ENCODE measurements around the gene TMEM164.

The TMEM164 gene

GRCh38 chrX:110037178-110037577 is 34.3 kb downstream of the TMEM164 start:
- no peak for DNase-seq (ENCODE audit: low read depth)

GRCh38 chrX:110038900-110039299 is 36.0 kb downstream of the TMEM164 start:
- DNase-seq (ENCODE audit: low read depth), result no peak

DNA sequence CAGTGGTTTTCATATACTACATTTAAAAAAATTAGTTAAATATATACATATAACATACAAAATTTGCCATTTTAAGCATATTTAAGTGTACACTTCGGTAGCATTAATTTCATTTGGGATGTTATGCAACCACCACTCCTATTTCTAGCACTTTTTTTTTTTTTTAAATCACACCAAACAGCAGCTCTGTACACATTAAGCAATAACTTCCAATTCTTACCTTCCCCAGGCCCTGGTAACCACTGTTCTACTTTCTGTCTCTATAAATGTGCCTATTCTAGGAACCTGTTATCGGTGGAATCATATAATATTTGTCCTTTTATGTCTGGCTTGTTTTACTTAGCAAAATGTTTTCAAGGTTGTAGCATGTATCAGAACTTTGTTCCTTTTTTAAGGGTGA is 39.1 kb downstream of the TMEM164 start:
- no peak for DNase-seq (ENCODE audit: low read depth)

- DNase-seq (ENCODE audit: low read depth), result peak; percentile 17
Observed at GRCh38 chrX:110042496-110042895, 39.6 kb downstream of the TMEM164 start.

GRCh38 chrX:110043506-110043905 is 40.6 kb downstream of the TMEM164 start:
- DNase-seq (ENCODE audit: low read depth), result no peak

- no peak for DNase-seq (ENCODE audit: low read depth)
Observed at GRCh38 chrX:110044346-110045249, 41.7 kb downstream of the TMEM164 start.

- no peak for DNase-seq (ENCODE audit: low read depth)
Observed at GRCh38 chrX:110045421-110045820, 42.5 kb downstream of the TMEM164 start.

- no peak for DNase-seq (ENCODE audit: low read depth)
Observed at GRCh38 chrX:110046001-110046400, 43.1 kb downstream of the TMEM164 start.

DNA sequence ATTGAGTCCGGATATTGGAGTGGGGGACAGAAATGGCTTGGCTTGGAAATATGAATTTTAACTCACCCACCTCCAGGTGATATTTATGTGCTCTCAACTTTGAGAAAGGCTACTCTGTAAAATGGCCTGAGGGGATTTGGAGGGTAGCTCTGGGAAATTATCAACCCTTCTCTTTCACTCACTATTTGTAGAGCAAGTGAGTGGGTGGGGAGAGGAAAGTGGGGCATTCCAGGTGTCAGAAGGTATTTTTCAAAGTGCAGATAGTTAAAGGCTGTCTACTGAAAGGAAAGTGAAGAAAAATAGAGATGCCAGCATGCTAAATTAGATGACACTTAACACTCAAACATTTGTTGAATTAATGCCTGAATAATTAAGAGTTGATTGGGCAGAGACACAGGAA is 44.1 kb downstream of the TMEM164 start:
- DNase-seq (ENCODE audit: low read depth), result no peak

GRCh38 chrX:110049096-110049495 is 46.2 kb downstream of the TMEM164 start:
- no peak for DNase-seq (ENCODE audit: low read depth)

GRCh38 chrX:110050386-110050785 is 47.5 kb downstream of the TMEM164 start:
- no peak for DNase-seq (ENCODE audit: low read depth)

DNA sequence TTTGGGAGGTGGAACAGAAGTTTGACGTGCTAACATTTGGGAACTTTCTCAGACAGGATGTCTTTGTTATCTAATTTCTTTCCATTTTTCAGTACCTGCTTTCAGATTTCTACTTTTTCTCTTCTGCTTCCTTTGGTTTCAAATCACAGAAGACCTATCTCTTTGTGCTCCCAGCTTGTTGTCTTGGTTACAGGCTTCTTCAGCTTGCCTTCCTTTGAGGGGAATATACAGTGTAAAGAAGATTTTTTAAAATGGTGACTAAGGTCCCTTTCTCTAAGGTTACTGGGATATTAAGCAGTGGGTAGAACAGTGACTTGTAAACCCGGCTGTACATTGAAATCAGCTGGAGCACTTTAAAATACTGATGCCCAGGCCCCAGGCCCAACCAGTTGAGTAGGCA is 48.0 kb downstream of the TMEM164 start:
- DNase-seq (ENCODE audit: low read depth), result no peak

DNA sequence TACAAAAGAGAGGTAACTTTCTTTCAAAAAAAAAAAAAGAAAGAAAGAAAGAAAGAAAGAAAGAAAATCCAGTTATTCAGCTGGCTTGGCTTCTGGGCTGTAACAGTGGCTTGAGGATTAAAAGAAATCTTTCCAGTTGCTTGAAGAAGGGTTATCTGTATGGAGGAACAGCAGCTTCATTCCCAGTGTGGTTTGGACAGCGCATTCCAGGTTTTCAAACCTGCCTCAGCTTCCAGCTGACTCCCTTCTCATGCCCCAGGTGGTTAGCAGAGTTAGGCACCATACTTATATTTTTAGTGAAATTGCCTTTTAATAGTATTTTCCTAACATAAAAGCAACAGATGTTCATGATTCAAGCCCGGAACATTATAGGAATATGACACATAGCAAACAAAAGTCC is 48.6 kb downstream of the TMEM164 start:
- no peak for DNase-seq (ENCODE audit: low read depth)

DNA sequence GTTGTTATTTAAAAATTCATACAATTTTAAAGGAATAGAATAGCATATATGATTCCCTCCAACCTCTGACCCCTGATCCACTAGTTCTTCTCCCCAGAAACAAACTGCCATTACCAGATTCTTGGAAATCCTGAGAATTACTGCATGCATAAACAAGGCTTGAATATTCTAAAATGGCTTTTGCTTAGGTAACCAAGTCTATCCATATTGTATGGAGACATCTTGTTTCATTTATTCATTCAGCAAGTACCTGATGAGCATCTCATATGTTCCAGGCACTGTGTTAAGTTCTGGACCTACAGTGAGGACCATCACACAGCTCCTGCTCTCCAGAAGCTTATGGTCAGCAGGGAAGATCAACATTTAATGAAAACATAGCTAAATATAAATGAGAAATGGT is 49.4 kb downstream of the TMEM164 start:
- DNase-seq (ENCODE audit: low read depth), result no peak

- DNase-seq (ENCODE audit: low read depth), result no peak
Observed at GRCh38 chrX:110053453-110053852, 50.5 kb downstream of the TMEM164 start.

- no peak for DNase-seq (ENCODE audit: low read depth)
Observed at GRCh38 chrX:110055616-110056015, 52.7 kb downstream of the TMEM164 start.

- no peak for DNase-seq (ENCODE audit: low read depth)
Observed at GRCh38 chrX:110056419-110056818, 53.5 kb downstream of the TMEM164 start.

- no peak for DNase-seq (ENCODE audit: low read depth)
Observed at GRCh38 chrX:110059410-110059809, 56.5 kb downstream of the TMEM164 start.

- no peak for DNase-seq (ENCODE audit: low read depth)
Observed at GRCh38 chrX:110060317-110060716, 57.4 kb downstream of the TMEM164 start.

DNA sequence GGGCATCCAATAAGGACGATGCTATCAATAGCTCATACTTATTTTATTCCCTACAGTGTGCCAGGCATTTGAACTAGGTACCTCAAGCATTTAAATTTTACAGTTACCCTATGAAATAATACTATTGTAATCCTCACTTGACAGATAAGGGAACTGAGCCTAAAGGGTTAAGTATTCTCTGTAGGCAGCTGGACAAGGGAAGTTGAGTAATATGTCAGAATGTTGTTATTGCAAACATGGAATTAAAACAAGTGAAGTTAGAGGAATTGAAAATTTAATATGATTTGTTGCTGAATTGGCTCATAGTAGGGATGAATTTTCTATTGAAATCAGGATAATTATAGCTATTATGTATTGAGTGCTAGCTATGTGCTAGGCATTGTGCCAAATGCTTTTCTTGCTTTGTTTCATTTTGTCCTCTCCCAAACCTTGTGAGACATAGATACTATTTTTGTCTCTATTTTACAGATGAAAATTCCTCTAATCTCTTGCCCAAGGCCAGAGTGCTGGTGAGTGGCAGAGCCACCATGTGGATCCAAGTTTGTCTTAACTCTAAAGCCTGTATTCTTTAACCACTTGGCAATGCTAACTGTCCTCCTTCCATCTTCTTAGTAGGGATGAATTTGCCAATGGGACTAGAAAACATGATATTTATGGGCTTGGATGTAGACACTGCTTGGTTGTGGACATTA is 58.1 kb downstream of the TMEM164 start:
- no peak for DNase-seq (ENCODE audit: low read depth)

- no peak for DNase-seq (ENCODE audit: low read depth)
Observed at GRCh38 chrX:110062919-110063318, 60.0 kb downstream of the TMEM164 start.

- no peak for DNase-seq (ENCODE audit: low read depth)
Observed at GRCh38 chrX:110066488-110067225, 63.7 kb downstream of the TMEM164 start.

- no peak for DNase-seq (ENCODE audit: low read depth)
Observed at GRCh38 chrX:110070970-110071369, 68.1 kb downstream of the TMEM164 start.
